Keratinocyte (primary cell): ENCODE results near the gene FGF18. TPM values are rescaled to one million over a fixed set of nuclear protein-coding genes. Genes with fewer than 3 reads are reported as not detected.

Experiments
- DNase-seq: peaks from one replicate; pipeline ENCODE4 v3.0.0-alpha.2; 2011; ENCODE audit warnings: low read depth, missing footprints, low spot score
- FAIRE-seq: peaks from 2 replicates; lab custom pipeline; 2011; peaks lifted over from hg19 to GRCh38; lab: Jason Lieb, UNC
- H2AFZ ChIP-seq: 2 replicates; pipeline ENCODE4 v1.6.0; 2012; ENCODE audit warnings: low read length, control low read depth, inconsistent platforms; ENCODE audit not compliant: control insufficient read depth
- H3K27ac ChIP-seq: 2 replicates; pipeline ENCODE4 v1.5.1; 2011; ENCODE audit warnings: low read length; ENCODE audit not compliant: control insufficient read depth, insufficient read depth
- H3K27me3 ChIP-seq: 3 replicates; pipeline ENCODE4 v1.6.0; 2011; ENCODE audit warnings: low read length; ENCODE audit not compliant: control insufficient read depth, insufficient read depth; ENCODE audit errors: extremely low read depth
- H3K36me3 ChIP-seq, 2 experiments: 2 replicates in 1 of 2; 3 replicates in 1 of 2; pipeline ENCODE4 v1.5.1; 2011; ENCODE audit warnings: low read length in 2 of 2, mild to moderate bottlenecking in 1 of 2; ENCODE audit not compliant: control insufficient read depth in 2 of 2, insufficient read depth in 2 of 2; ENCODE audit errors: extremely low read depth in 1 of 2
- H3K4me1 ChIP-seq: 3 replicates; pipeline ENCODE4 v1.5.1; 2011; ENCODE audit warnings: low read length; ENCODE audit not compliant: control insufficient read depth, insufficient read depth; ENCODE audit errors: extremely low read depth
- H3K4me2 ChIP-seq: 3 replicates; pipeline ENCODE4 v1.6.0; 2011; ENCODE audit warnings: low read depth, low read length; ENCODE audit not compliant: control insufficient read depth, insufficient read depth; ENCODE audit errors: extremely low read depth
- H3K4me3 ChIP-seq, 3 experiments: fragments of 200-600 bp in 1 of 3; sonication (generic) in 1 of 3; 2 replicates in 2 of 3; 3 replicates in 1 of 3; pipeline ENCODE4 v1.5.1; 2011 to 2016; ENCODE audit warnings: low read length in 3 of 3, mild to moderate bottlenecking in 3 of 3, control low read depth in 2 of 3, inconsistent platforms in 1 of 3, low read depth in 1 of 3, mixed read lengths in 1 of 3, mixed run types in 1 of 3, moderate library complexity in 1 of 3; ENCODE audit not compliant: control insufficient read depth in 2 of 3, insufficient read depth in 2 of 3; ENCODE audit errors: extremely low read depth in 1 of 3
- H3K79me2 ChIP-seq: 2 replicates; pipeline ENCODE4 v1.6.0; 2012; ENCODE audit warnings: low read length; ENCODE audit not compliant: control insufficient read depth, insufficient read depth
- H3K9ac ChIP-seq: 3 replicates; pipeline ENCODE4 v1.6.0; 2011; ENCODE audit warnings: low read length; ENCODE audit not compliant: control insufficient read depth, insufficient read depth; ENCODE audit errors: extremely low read depth
- H3K9me1 ChIP-seq: 3 replicates; pipeline ENCODE4 v1.6.0; 2011; ENCODE audit warnings: low read length; ENCODE audit not compliant: control insufficient read depth, insufficient read depth; ENCODE audit errors: extremely low read depth
- H3K9me3 ChIP-seq: 2 replicates; pipeline ENCODE4 v1.5.1; 2012; ENCODE audit warnings: low read depth, low read length; ENCODE audit not compliant: control insufficient read depth
- H4K20me1 ChIP-seq: 3 replicates; pipeline ENCODE4 v1.6.0; 2011; ENCODE audit warnings: low read length; ENCODE audit not compliant: control insufficient read depth, insufficient read depth; ENCODE audit errors: extremely low read depth
- EZH2 ChIP-seq: IDR thresholded peaks from one replicate; pipeline ENCODE4 v1.6.1; 2012; ENCODE audit warnings: inconsistent platforms, mild to moderate bottlenecking, low read length, moderate library complexity
- dilution Hi-C: fragments of 300-500 bp; cut with MboI; formaldehyde crosslinking; loops from one replicate; pipeline ENCODE4 v1.7.0; 2020; ENCODE audit warnings: low sequenced_read_pairs; ENCODE audit not compliant: extremely low pct_ligation_motif_present
- polyA plus RNA-seq, 5 experiments: library from polyadenylated mRNA; depleted of rRNA in 3 of 5; stranded (reverse) in 3 of 5; stranded (forward) in 1 of 5; unstranded in 1 of 5; fragments of >200 nt; gene quantifications; 1 replicate in 1 of 5; 2 replicates in 3 of 5; 3 replicates in 1 of 5; pipeline versions ENCODE4 v1.2.1 to v1.2.3, GENCODE V29; 2011 to 2012; ENCODE audit warnings: missing spikeins in 2 of 5, low read depth in 1 of 5, low replicate concordance in 1 of 5
- TF ChIP-seq, protein P1 (sequence below), 3 experiments: IDR thresholded peaks in 1 of 3; conservative IDR thresholded peaks in 1 of 3; optimal IDR thresholded peaks in 1 of 3; 2 replicates in 2 of 3; 3 replicates in 1 of 3; pipeline versions ENCODE3 to v1.5.1; 2011; ENCODE audit warnings: low read length in 3 of 3, mild to moderate bottlenecking in 3 of 3, moderate library complexity in 2 of 3, control low read depth in 1 of 3, inconsistent platforms in 1 of 3; ENCODE audit not compliant: insufficient read depth in 2 of 3; ENCODE audit errors: extremely low read depth in 1 of 3

FGF18 gene
- polyA plus RNA-seq, 1 donor (not counting 4 experiments of a cell fraction or from before 2014, with no cell fraction given) = 0.05 TPM

DNA sequence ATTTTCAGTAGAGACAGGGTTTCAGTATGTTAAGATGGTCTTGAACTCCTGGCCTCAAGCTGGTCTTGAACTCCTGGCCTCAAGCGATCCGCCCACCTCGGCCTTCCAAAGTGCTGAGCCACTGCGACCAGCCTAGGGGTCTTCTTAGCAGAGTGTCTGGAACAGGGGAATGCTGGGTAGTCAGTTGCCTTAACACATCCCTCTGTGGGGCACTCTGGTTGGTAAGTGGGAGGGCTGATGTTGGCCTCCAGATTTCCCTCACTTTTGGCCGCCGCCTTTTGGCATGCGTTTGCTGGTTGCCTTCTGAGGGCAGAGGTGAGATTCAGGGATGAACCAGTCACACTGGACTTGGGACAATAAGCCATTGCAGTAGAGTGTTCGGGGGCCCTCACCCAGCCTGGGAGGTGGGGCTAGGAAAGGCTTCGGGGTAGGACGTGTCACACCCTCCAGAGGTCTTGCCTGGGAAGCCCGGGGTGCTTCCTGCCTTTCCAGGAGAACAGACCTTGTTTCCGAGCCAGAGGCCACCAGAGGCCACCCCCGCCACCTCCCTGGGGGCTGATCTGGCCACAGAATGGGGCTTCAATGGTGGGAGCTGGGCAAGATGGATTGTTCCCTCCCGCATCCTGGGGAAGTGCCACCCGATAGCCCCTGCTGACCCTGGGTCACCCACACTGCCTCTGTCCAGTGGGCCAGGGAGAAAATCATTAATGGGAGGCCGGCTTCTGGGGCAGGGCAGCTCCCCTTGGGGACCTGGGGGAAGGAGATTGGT lies 13.3 kb downstream of the FGF18 start:
- TF ChIP-seq, protein P1, sequence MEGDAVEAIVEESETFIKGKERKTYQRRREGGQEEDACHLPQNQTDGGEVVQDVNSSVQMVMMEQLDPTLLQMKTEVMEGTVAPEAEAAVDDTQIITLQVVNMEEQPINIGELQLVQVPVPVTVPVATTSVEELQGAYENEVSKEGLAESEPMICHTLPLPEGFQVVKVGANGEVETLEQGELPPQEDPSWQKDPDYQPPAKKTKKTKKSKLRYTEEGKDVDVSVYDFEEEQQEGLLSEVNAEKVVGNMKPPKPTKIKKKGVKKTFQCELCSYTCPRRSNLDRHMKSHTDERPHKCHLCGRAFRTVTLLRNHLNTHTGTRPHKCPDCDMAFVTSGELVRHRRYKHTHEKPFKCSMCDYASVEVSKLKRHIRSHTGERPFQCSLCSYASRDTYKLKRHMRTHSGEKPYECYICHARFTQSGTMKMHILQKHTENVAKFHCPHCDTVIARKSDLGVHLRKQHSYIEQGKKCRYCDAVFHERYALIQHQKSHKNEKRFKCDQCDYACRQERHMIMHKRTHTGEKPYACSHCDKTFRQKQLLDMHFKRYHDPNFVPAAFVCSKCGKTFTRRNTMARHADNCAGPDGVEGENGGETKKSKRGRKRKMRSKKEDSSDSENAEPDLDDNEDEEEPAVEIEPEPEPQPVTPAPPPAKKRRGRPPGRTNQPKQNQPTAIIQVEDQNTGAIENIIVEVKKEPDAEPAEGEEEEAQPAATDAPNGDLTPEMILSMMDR (optimal IDR thresholded peaks at IDR 0.05 in 1 of 3, IDR thresholded peaks at IDR 0.05 in 1 of 3, conservative IDR thresholded peaks at IDR 0.05 in 1 of 3; ENCODE audit: extremely low read depth in 1 of 3, insufficient read depth in 2 of 3, low read length in 3 of 3) = no peak
- no peak for TF ChIP-seq EZH2

DNA sequence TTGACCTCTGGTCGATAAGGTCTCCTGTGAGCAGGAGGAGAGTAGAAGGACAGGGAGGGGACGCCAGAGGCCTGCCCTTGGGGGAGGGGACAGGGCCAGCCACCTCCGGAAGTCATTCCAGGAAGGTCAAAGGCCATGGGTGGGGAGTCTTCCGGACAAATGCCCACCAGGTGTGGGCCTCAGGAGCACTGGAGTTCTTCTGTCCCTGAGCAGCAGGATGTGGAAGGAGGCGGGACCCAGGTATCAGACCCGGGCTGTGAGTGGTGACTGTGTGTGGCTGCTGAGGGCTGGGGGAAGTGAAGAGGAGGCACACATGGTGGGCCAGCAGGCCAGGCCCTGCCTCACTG lies 13.9 kb downstream of the FGF18 start:
- dilution Hi-C loops = no loop called here
- Histone ChIP-seq H3K4me1 (no peaks in the 10 kb centered on the region), H3K4me2 (no peak overlapping the region), H3K79me2 (no peaks in the 10 kb centered on the region), H3K9me3 (no peaks in the 10 kb centered on the region), H3K4me3 (no peak overlapping the region), H3K27ac (no peak overlapping the region), H3K9ac (no peak overlapping the region), H3K9me1 (no peaks in the 10 kb centered on the region), H3K36me3 (no peaks in the 10 kb centered on the region), H3K27me3 (no peaks in the 10 kb centered on the region), H4K20me1 (no peaks in the 10 kb centered on the region), H2AFZ (no peak overlapping the region)
- no peak for FAIRE-seq
- no peak for DNase-seq
- TF ChIP-seq EZH2 = no peak
- TF ChIP-seq, protein P1 (optimal IDR thresholded peaks at IDR 0.05 in 1 of 3, IDR thresholded peaks at IDR 0.05 in 1 of 3, conservative IDR thresholded peaks at IDR 0.05 in 1 of 3; ENCODE audit: extremely low read depth in 1 of 3, insufficient read depth in 2 of 3, low read length in 3 of 3) = no peak

More for the DNA sequence above, 13.3 kb downstream of the FGF18 start:
- no peak overlapping the region for H3K9ac ChIP-seq
- H3K4me3 ChIP-seq = no peak overlapping the region
- FAIRE-seq (no peak), DNase-seq (no peak)
- H3K9me3 ChIP-seq = no peaks in the 10 kb centered on the region
- no peaks in the 10 kb centered on the region for H3K27me3 ChIP-seq
- H3K27ac ChIP-seq = no peak overlapping the region
- H3K36me3 ChIP-seq = no peaks in the 10 kb centered on the region
- H3K9me1 ChIP-seq = no peaks in the 10 kb centered on the region
- H3K79me2 ChIP-seq = no peaks in the 10 kb centered on the region
- H4K20me1 ChIP-seq = no peaks in the 10 kb centered on the region
- dilution Hi-C loops = no loop called here
- H2AFZ ChIP-seq = no peak overlapping the region
- H3K4me1 ChIP-seq = no peaks in the 10 kb centered on the region
- H3K4me2 ChIP-seq = no peak overlapping the region
